ENCODE data around the gene HHLA2.
"Not testable (repeated sequence)": the region's sequence is repeated elsewhere in the genome, so short reads cannot be mapped to it uniquely, and the experiment has no call there.

Gene HHLA2, protein sequence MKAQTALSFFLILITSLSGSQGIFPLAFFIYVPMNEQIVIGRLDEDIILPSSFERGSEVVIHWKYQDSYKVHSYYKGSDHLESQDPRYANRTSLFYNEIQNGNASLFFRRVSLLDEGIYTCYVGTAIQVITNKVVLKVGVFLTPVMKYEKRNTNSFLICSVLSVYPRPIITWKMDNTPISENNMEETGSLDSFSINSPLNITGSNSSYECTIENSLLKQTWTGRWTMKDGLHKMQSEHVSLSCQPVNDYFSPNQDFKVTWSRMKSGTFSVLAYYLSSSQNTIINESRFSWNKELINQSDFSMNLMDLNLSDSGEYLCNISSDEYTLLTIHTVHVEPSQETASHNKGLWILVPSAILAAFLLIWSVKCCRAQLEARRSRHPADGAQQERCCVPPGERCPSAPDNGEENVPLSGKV

GRCh38 chr3:108296239-108296638, at the start of gene HHLA2:
TSS of gene HHLA2 (plus strand) at chr3:108296548. CDS start at chr3:108351814, 55,266 bp downstream.
- peak in 1 of 2 donors; percentile 29 for DNase-seq (ENCODE audit: low read depth in 2 of 2)

DNA sequence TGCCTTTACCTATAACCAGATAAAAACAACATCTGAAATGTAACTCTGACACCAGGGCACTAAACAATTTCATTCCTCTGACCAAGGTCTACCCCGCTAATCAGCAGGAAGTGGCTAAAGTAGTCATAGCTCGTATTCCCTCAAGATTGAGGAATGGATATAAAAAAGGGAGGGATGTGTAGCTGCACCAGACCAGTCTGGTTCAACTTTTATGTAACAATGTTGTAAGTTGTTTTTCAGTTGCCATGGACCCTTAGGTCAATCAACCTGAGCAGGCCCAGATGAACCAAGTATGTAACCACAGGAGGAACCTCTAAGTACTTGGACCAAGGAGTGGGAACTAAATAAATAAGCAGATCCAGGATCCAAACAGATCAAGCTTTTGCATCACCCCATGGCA, 45.7 kb upstream of the HHLA2 start:
- no peak for DNase-seq (ENCODE audit: low read depth in 2 of 2)

DNA sequence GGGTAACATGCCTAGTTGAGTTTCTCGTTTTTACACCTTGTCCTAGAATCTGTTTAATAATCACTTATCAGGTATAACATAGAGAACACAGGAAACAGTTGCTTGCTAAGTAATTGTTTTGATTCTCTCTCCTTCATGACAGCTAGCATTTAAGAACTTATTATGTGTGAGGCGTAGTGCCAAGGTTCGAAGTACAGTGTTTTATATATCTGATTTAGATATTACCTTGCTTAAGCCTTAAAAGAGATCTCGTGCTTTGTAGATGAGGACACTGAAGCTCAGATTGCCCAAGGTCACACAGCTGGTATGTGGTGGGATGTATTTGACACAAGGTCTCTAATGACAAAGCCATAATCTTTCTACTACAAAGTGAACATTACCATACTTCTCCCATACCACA, 45.1 kb upstream of the HHLA2 start:
- DNase-seq (ENCODE audit: low read depth in 2 of 2) = no peak

GRCh38 chr3:108251844-108252243, 44.5 kb upstream of the HHLA2 start:
- no peak for DNase-seq (ENCODE audit: low read depth in 2 of 2)

DNA sequence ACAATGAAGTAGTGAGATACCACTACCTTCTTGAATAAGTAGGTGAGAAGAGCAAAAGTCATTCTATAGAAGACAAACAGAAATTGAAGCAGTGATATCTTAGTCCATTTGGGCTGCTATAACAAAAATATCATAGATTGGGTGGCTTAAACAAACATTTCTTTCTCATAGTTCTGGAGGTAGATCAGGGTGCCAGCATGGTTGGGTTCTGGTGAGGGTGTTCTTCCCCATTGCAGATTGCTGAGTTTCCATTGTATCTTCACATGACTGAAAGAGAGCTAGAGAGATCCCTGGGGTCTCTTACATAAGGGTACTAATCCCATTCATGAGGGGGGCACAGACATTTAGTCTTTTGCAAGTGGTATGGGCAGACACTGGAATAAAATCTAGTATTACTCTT, 41.2 kb upstream of the HHLA2 start:
- DNase-seq (ENCODE audit: low read depth in 2 of 2) = no peak

DNA sequence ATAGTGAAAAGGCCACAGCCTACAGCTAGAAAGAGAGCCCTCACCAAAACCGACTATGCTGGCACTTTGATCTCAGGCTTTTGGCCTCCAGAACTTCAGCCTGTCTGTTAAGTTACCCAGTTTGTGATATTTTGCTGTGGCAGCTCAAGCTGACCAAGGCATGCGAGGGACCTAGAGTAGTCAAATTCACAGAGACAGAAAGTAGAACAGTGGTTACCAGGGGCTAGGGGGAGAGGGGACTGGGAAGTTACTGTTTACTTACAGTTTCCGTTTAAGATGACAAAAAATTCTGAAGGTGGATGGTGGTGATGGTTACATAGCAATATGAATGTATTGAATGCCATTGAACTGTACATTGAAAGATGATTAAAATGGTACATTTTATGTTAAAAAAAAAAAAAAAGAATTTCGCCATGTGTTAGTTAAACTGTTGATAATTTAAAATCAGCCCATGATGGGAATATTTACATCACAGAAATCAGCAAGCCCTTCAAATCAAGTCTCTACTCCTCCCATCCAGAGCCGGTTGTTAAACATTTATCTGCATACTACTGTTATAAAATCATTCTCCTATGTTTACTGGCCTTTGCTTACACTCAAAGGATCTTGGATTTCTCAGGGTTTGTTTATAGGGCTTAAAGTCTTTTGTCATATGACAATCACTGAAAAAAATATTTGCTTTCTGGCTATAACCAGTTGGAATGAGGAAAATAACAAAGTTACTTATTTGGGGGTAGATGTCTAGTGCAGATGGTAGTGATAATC, 31.6 kb upstream of the HHLA2 start:
- DNase-seq (ENCODE audit: low read depth in 2 of 2) = not testable (repeated sequence)

DNA sequence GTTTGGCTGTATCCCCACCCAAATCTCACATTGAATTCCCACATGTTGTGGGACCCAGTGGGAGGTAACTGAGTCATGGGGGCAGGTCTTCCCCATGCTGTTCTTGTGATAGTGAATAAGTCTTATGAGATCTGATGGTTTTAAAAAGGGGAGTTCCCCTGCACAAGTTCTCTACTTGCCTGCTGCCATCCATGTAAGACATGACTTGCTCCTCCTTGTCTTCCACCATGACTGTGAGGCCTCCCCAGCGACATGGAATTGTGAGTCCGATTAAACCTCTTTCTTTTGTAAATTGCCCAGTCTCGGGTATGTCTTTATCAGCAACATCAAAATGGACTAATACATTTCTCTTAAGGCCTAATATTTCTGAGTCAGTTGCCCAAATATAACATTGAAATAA, 28.1 kb upstream of the HHLA2 start:
- DNase-seq (ENCODE audit: low read depth in 2 of 2) = not testable (repeated sequence)

GRCh38 chr3:108271626-108272025, 24.7 kb upstream of the HHLA2 start:
- no peak for DNase-seq (ENCODE audit: low read depth in 2 of 2)

DNA sequence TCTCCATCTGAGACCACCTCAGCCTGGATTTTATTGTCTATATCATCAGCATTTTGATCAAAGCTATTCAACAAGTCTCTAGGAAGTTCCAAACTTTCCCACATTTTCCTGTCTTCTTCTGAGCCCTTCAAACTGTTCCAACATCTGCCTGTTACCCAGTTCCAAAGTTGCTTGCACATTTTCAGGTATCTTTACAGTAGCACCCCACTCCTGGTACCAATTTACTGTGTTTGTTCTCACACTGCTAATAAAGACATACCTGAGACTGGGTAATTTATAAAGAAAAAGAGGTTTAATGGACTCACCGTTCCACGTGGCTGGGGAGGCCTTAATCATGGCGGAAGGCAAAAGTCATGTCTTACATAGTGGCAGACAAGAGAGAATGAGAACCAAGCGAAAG, 17.3 kb upstream of the HHLA2 start:
- not testable (repeated sequence) for DNase-seq (ENCODE audit: low read depth in 2 of 2)

DNA sequence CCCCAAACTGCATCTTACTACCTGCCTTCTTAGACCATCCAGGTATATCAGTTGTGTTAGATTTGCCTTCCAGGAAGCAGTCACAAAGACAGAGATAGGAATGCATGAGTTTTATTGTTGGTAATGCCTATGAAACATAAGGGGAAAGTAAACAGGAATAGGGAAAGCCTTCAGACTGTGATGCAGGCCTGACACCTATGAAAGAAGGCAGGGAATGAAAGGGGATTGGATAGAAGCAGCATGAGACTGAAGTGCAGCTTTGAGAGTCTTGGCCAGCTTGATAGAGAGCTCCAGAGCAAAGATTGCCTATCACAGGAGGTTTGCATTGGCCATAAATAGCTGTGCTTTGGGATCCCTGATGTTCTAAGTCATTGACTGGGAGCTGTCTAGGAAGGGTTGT, 15.9 kb upstream of the HHLA2 start:
- no peak for DNase-seq (ENCODE audit: low read depth in 2 of 2)

DNA sequence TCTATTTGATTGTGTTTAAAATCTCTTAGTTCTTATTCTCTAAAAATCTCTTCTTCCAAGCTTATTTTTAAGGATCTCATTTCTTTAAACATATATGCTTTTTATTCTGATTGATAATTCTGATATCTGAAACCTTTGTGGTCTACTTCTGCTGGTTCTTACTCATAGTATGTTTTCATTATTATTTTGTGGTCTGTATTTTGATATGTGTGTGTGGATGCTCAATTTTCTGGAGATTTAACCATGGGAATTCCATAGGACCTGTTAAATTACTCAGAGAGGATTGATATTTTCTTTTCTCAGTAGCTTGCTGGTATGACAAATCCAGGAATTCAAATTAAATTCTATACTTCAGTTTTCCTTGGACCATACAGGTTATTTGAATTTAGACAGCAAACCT, 14.7 kb upstream of the HHLA2 start:
- no peak for DNase-seq (ENCODE audit: low read depth in 2 of 2)

DNA sequence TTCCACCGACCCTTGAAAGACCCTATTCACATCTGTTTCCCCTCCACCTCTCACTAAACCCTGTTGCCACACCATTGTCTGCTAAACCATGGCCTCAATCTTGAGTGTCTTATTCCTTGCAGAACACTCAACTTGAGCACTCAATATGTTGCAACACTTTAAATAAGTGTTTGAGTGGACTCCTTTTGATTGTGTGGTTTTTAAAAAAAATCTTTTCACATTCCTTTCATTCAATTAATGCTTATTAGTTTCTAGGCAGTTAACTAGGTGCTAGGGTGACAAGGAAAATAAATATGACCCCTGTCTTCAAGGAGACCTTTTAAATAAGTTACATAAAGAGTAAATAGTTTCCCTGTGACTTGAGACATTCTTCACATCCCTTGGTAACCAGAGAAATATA, 13.3 kb upstream of the HHLA2 start:
- DNase-seq (ENCODE audit: low read depth in 2 of 2) = no peak

GRCh38 chr3:108283989-108284388, 12.4 kb upstream of the HHLA2 start:
- no peak for DNase-seq (ENCODE audit: low read depth in 2 of 2)

GRCh38 chr3:108285176-108285575, 11.2 kb upstream of the HHLA2 start:
- DNase-seq (ENCODE audit: low read depth in 2 of 2) = no peak

DNA sequence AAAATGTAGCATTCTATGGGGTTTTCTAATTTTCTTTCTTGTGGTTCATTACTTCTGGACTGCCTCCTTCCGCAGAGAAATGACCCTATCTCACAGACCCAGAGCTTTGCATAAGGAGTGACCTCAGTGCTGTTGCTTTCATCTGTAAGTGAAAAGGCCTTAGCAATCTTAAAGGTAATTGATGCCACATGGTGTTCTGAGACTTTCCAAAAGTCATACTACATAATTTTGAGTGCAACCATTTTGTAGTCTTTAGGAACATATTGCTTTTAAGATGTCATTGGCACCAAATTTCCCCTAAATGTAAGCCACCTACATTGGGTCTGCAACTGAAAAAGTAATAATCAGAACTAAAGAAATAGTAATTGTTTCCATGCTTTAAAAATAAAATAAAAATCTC, 9.2 kb upstream of the HHLA2 start:
- DNase-seq (ENCODE audit: low read depth in 2 of 2) = no peak

GRCh38 chr3:108288193-108288592, 8.2 kb upstream of the HHLA2 start:
- not testable (repeated sequence) for DNase-seq (ENCODE audit: low read depth in 2 of 2)

- no peak for DNase-seq (ENCODE audit: low read depth in 2 of 2)
Measured at GRCh38 chr3:108289159-108289558, 7.2 kb upstream of the HHLA2 start.

- no peak for DNase-seq (ENCODE audit: low read depth in 2 of 2)
Measured at GRCh38 chr3:108292450-108292849, 3.9 kb upstream of the HHLA2 start.

- no peak for DNase-seq (ENCODE audit: low read depth in 2 of 2)
Measured at GRCh38 chr3:108292905-108293328, 3.4 kb upstream of the HHLA2 start.

DNA sequence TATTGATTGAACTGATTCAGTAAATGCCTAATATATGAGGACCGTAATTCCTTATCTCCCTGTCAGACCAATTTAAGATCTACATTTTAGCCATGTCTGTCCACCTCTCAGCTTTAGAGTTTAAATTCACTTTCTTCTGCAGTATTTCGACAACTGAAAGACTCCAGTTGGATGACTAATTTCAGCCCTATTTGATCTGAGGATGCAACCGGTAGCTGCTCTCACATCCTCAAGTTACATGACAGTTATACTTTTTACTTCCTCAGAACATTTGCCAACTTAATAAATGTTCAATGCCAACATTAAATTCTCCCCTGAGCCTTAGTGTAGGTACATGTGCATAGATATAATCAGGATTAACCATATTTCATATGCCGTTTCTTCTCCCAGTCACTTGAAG, 2.5 kb upstream of the HHLA2 start:
- DNase-seq (ENCODE audit: low read depth in 2 of 2) = no peak

DNA sequence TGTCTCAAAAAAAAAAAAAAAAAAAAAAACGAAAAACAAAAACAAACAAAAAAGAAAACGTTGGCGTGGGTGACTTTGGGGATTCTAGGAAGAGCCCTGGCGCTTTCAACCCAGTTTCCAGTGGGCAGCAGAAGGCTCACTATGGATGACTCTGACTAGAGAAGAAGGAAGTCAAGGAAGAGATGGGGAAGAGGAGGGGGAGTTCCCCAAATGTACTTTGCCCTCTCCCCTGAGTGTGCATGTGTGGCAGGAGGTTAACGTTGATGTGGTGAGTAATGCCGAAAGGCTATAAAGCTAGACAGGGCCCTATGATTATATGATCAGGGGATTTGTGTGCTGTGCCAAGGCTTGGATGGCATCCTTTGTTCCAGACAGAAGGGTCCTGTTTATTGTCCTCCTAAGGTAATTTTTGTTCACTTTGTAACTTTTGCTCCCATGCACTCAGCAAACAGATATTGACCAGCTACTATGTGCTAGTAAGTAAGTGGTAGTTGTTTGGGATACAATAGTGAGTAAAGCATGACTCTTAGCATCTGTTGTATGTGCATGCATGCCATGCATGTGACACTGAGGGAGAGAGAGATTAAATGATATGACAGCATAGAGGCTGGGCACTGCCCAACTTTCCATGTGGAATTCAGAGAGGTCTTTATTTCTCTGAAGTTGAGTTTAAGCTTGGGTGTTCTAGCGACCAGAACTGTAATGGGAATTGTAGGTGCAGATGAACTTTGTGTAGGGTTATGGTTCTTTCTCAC, 750 bp upstream of the HHLA2 start:
- no peak for DNase-seq (ENCODE audit: low read depth in 2 of 2)

GRCh38 chr3:108297647-108298046, 1.3 kb downstream of the HHLA2 start:
- DNase-seq (ENCODE audit: low read depth in 2 of 2) = no peak
